Peyer's patch (tissue), 4 donors: ENCODE measurements around the gene VAMP8. TPM values are rescaled to one million over a fixed set of nuclear protein-coding genes. Genes with fewer than 3 reads are reported as not detected.
A peak's percentile ranks its signal among the peaks of the same experiment; 100 is the strongest.
"Not testable (repeated sequence)": the region's sequence is repeated elsewhere in the genome, so short reads cannot be mapped to it uniquely, and the experiment has no call there.

Source experiments
- DNase-seq, 3 donors: peaks; one replicate each; pipeline ENCODE4 v3.0.0-alpha.2; 2017 to 2019
- H3K27ac ChIP-seq, 4 donors: fragments of 200-600 bp; sonication (generic); one replicate each; pipeline ENCODE4 v1.5.1; 2016 to 2019
- H3K27me3 ChIP-seq, 2 donors: fragments of 200-600 bp; sonication (generic); one replicate each; pipeline ENCODE4 v1.5.1; 2019
- H3K36me3 ChIP-seq, 3 donors: fragments of 200-600 bp; sonication (generic); one replicate each; pipeline ENCODE4 v1.5.1; 2016 to 2019
- H3K4me1 ChIP-seq, 4 donors: fragments of 200-600 bp; sonication (generic); one replicate each; pipeline ENCODE4 v1.5.1; 2016 to 2019
- H3K4me3 ChIP-seq, 4 donors: fragments of 200-600 bp; sonication (generic); 1 replicate in 3 of 4; 2 replicates in 1 of 4; pipeline ENCODE4 v1.5.1; 2016 to 2019; ENCODE audit warnings: mild to moderate bottlenecking in 1 of 4
- H3K9me3 ChIP-seq, 4 donors: fragments of 200-600 bp; sonication (generic); one replicate each; pipeline ENCODE4 v1.5.1; 2016 to 2019; ENCODE audit warnings: mild to moderate bottlenecking in 1 of 4
- CTCF ChIP-seq, 6 experiments: fragments of 450-650 bp in 4 of 6; fragments of 200-600 bp in 2 of 6; sonication (generic) in 1 of 6; IDR thresholded peaks; one replicate each; pipeline ENCODE4 v1.5.1; 2017 to 2019; ENCODE audit warnings: antibody characterized with exemption in 6 of 6, mild to moderate bottlenecking in 3 of 6, moderate library complexity in 1 of 6
- POLR2A ChIP-seq, 2 donors: fragments of 450-650 bp; IDR thresholded peaks; one replicate each; pipeline ENCODE4 v1.5.1; 2017; ENCODE audit warnings: antibody characterized with exemption in 2 of 2, mild to moderate bottlenecking in 2 of 2, moderate library complexity in 2 of 2
- total RNA-seq, 4 donors: library from RNA; depleted of rRNA; stranded (reverse); fragments of >200 nt; gene quantifications; one replicate each; pipeline ENCODE4 v1.1.0, GENCODE V29; 2016

VAMP8 gene
- total RNA-seq, 4 donors from 2014 or later: 75.1 to 189 (median 112) TPM

DNA sequence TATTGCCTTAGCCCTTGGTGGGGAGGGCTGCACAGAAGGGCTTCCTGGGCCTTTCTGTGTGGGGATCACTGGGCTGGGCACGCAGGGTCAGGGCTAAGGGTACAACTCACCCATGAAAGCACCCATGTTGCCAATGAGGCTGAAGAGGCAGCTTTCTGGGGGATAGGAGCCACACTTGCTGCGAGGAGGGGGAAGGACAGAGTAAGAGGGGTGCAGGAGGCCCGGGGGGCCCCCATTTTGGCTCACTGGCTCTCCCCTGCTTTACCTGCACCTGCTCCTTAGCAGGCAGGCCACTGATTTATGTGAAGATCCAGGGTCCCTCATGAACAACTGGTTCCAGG is 22.8 kb downstream of the VAMP8 start:
- no peak overlapping the region for H3K4me3 ChIP-seq
- DNase-seq: no peak
- peaks cover 6 to 42% (median 13%) of the 10 kb centered on the region in 4 donors for H3K4me1 ChIP-seq
- peaks cover 0 to 22% (median 0%) of the 10 kb centered on the region in 3 donors for H3K36me3 ChIP-seq
- H3K27ac ChIP-seq: no peak overlapping the region
- H3K27me3 ChIP-seq: no peaks in the 10 kb centered on the region
- no peak for TF ChIP-seq CTCF (IDR thresholded peaks at IDR 0.05)
- no peak for TF ChIP-seq POLR2A (IDR thresholded peaks at IDR 0.05)
- no peaks in the 10 kb centered on the region for H3K9me3 ChIP-seq

DNA sequence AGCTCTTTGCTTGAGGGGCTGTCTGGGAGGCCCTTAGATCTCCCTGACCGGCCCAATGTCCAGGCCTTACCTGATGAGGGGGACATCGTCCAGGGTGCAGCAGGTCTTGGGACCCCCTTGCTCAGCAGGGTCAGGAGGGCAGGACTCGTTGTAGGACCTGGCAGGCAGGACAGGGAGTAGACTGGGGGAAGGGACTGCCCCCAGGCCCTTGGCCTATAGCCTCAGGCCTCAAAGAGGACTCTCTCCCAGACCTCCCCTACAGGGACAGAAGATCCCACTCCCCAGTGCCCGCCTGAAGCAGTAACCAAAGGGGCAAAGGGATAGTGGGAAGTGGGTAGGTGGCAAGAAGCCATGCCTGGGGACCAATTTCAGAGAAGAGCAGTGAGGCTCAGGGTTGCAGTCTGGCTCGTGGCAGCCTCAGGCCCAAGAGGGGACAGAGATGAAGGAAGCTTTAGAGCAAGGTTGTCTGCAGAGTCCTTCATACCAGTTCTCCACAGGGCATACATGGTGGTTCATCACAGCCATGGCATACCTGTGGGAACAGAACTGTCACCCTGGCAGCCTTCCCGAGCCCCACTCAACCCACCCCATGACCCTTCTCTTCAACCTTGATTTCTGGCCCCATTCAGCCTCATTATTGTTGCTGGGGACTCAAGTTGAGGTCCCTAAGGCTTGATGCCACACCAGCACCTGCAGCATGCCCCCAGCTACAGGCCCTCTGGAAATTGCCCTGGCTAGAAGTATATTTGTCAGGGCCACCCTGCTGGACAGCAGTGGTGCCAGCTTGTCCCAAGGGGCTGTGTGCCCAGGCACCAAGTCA is 23.8 kb downstream of the VAMP8 start:
- H3K4me3 ChIP-seq: peak overlapping the region in 3 of 4 donors; percentile 78 to 94 (median 82)
- H3K27ac ChIP-seq: peak overlapping the region in 3 of 4 donors; percentile 88 to 93 (median 91)
- DNase-seq: no peak
- H3K9me3 ChIP-seq: no peaks in the 10 kb centered on the region
- no peak for TF ChIP-seq POLR2A (IDR thresholded peaks at IDR 0.05)
- no peak for TF ChIP-seq CTCF (IDR thresholded peaks at IDR 0.05)
- H3K4me1 ChIP-seq: peaks cover 6 to 45% (median 14%) of the 10 kb centered on the region in 4 donors
- H3K36me3 ChIP-seq: peaks cover 0 to 22% (median 0%) of the 10 kb centered on the region in 3 donors
- no peaks in the 10 kb centered on the region for H3K27me3 ChIP-seq

GRCh38 chr2:85601771-85602475 is 24.5 kb downstream of the VAMP8 start:
- peak overlapping the region; percentile 74 to 94 (median 80) for H3K4me3 ChIP-seq
- DNase-seq: peak; percentile 56 to 83 (median 82)
- no peaks in the 10 kb centered on the region for H3K27me3 ChIP-seq
- H3K9me3 ChIP-seq: no peaks in the 10 kb centered on the region
- H3K27ac ChIP-seq: peak overlapping the region; percentile 80 to 93 (median 90)
- TF ChIP-seq POLR2A (IDR thresholded peaks at IDR 0.05) (no peak), CTCF (IDR thresholded peaks at IDR 0.05) (no peak)
- H3K4me1 ChIP-seq: peaks cover 0 to 37% (median 8%) of the 10 kb centered on the region in 4 donors
- H3K36me3 ChIP-seq: peaks cover 0 to 22% (median 0%) of the 10 kb centered on the region in 3 donors

DNA sequence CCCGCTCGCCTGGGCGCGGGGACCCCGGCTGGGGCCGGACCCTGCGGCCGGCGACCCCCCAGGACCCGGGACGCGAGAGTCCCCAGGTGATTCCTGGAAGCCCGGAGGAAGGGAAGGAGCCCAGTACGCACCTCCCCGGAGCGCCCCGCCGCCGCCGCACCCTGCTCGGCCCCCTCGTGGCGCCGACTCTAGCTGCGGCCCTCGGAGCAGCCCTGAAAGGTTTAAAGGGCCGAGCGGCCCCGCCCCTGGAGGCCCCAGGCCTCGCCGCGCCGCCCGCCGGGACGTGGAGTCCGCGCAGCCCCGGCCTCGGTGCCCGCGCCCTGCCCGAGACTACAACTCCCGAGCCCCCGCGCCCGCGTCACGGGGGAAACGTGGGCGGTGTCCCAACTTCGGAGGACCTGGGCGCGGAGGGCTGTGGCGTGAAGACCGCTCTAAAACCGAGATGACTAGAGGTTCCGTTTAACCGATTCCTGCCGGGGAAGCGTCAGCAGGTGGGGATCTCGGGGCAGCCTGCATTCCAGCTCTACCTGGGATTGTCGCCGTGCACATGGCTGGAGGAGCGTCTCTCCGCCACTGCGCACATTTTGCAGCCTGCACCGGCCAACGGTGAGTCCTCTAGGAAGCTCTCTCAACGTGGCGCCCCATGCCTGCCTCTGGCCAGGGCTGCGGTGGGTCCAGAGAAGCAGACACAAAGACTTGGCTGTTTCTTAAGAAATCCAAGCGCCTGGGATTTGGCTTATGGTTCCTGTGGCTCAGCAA is 25.3 kb downstream of the VAMP8 start, which contains the start of gene TMEM150A:
Gene TMEM150A (minus strand): TSS at position 223 of the 759 bp plus-strand sequence. CDS start 750 bp downstream, outside the sequence.
- DNase-seq: peak; percentile 95 to 98 (median 96)
- no peaks in the 10 kb centered on the region for H3K9me3 ChIP-seq
- H3K4me1 ChIP-seq: peaks cover 0 to 31% (median 8%) of the 10 kb centered on the region in 4 donors
- no peaks in the 10 kb centered on the region for H3K27me3 ChIP-seq
- peak within 1 kb of the TSS; percentile 80 to 93 (median 90) for H3K27ac ChIP-seq
- H3K36me3 ChIP-seq: peaks cover 0 to 18% (median 0%) of the 10 kb centered on the region in 3 donors
- peak in 5 of 6 experiments; percentile 29 to 59 (median 57) for TF ChIP-seq CTCF (IDR thresholded peaks at IDR 0.05)
- TF ChIP-seq POLR2A (IDR thresholded peaks at IDR 0.05): peak; percentile 69 to 84
- H3K4me3 ChIP-seq: peak within 1 kb of the TSS; percentile 74 to 94 (median 80)

DNA sequence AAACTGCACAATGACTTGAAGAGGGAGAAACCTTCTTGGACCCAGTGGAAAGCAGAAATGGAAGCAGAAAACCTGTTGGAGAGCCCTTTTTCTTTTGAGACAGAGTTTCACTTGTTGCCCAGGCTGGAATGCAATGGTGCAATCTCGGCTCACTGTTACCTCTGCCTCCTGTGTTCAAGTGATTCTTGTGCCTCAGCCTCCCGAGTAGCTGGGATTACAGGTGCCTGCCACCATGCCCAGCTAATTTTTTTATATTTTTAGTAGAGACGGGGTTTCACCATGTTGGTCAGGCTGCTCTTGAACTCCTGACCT is 26.7 kb downstream of the VAMP8 start:
- H3K27me3 ChIP-seq, H3K27ac ChIP-seq, H3K9me3 ChIP-seq, DNase-seq: not testable (repeated sequence)
- Histone ChIP-seq H3K4me3 (peak overlapping the region in 2 of 4 donors; percentile 78 to 94), H3K36me3 (peaks cover 0 to 20% (median 0%) of the 10 kb centered on the region in 3 donors), H3K4me1 (peaks cover 0 to 31% (median 8%) of the 10 kb centered on the region in 4 donors)
